Stomach (tissue), 4 donors: ENCODE results near the gene COL4A2.

Experiments
- CTCF ChIP-seq, 7 experiments: fragments of 450-650 bp in 4 of 7; fragments of 200-600 bp in 3 of 7; sonication (generic) in 3 of 7; IDR thresholded peaks; one replicate each; pipeline ENCODE4 v1.5.1; 2016 to 2019; ENCODE audit warnings: antibody characterized with exemption in 7 of 7, control low read depth in 2 of 7, mild to moderate bottlenecking in 1 of 7
- POLR2AphosphoS5 ChIP-seq, 3 donors: sonication (generic); formaldehyde crosslinking; IDR thresholded peaks; one replicate each; pipeline ENCODE4 v1.6.1; 2016; ENCODE audit warnings: antibody characterized with exemption in 3 of 3

- TF ChIP-seq POLR2AphosphoS5 (IDR thresholded peaks at IDR 0.05) (no peak), CTCF (IDR thresholded peaks at IDR 0.05) (no peak)
These were observed 75.1 kb downstream of the COL4A2 start for GRCh38 chr13:110382229-110382628.
